ENCODE measurements around the gene FCGR3A.
"Not testable (repeated sequence)": the region's sequence is repeated elsewhere in the genome, so short reads cannot be mapped to it uniquely, and the experiment has no call there.

Gene FCGR3A

DNA sequence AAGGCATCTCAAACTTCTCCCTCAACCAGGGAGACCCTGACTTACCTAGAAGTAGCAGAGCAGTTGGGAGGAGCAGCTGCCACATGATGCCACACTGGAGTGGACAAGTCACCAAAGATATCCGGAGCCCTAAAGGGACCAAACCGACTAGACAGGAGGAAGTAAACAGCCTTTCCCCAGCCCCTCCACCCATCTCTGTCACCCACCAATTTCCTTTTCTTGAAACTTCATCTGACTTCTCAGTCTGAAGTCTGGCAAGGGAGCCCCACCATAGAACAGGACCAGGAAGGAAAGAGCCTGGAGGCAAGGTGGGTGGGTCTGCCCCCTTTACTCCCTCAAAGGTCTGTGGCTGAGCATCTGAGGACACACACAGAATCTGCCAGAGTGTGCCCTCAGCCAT, at the start of gene FCGR3A:
FCGR3A (minus strand) TSS at position 167 of the 400 bp plus-strand sequence; CDS start at position 85, 82 bp downstream.
- DNase-seq (ENCODE audit: low read depth in 2 of 2): no peak

DNA sequence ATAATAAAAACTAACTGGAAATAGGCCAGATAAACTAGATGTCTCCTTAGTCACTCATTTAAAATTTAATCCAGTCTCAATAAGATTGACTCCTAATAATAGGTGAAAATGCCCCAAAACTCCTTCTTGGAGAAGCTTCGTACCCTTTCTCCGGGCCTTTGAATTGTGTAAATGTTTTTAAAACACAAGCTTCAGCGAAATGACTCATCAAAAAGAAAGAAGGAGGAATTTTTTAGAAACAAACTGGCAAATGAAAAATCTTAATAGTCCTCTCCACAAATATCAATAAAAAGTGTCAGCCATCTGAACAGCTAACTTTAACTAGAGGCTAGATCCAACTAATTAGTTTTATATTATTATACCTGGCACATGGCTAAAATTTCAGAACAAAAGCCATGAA, 47.5 kb upstream of the FCGR3A start:
- not testable (repeated sequence) for DNase-seq (ENCODE audit: low read depth in 2 of 2)

DNA sequence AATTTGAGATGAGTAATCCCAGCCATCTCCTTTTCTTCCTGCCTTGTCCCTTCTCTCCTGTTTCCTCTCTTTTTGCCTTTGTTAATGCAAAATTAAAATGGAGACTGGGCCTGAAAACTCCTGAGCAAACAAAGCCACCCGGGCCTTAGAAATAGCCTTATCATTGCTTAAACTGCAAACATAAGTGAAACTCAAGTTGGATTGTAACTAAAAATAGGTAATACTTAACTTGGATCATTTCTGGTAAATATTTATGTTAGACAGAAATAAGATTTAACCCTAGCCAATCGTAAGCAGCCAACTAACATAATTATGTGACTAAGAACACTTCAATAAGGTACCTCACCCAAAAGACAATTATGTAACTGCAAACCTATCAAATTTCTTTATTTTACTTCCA, 46.0 kb upstream of the FCGR3A start:
- not testable (repeated sequence) for DNase-seq (ENCODE audit: low read depth in 2 of 2)

DNA sequence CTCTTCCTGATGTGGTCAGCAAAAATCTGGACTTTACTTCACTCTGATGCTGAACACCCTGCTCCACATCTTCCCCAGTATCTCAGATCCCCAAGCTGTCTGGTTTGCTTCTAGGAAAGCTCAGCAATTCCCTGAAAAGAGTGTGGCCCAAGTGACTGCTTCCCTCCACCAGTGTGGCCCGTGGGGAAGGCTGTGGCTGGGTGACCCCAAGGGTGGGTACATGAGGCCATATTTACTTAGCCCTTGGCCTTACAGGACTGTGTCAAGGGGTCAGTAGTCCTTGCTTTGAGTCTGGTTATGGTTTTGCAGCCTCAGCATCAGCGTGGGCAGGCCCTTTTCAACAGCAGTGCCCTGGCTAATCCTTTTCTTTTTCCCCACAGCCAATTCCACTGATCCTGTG, 45.6 kb upstream of the FCGR3A start:
- DNase-seq (ENCODE audit: low read depth in 2 of 2): not testable (repeated sequence)

DNA sequence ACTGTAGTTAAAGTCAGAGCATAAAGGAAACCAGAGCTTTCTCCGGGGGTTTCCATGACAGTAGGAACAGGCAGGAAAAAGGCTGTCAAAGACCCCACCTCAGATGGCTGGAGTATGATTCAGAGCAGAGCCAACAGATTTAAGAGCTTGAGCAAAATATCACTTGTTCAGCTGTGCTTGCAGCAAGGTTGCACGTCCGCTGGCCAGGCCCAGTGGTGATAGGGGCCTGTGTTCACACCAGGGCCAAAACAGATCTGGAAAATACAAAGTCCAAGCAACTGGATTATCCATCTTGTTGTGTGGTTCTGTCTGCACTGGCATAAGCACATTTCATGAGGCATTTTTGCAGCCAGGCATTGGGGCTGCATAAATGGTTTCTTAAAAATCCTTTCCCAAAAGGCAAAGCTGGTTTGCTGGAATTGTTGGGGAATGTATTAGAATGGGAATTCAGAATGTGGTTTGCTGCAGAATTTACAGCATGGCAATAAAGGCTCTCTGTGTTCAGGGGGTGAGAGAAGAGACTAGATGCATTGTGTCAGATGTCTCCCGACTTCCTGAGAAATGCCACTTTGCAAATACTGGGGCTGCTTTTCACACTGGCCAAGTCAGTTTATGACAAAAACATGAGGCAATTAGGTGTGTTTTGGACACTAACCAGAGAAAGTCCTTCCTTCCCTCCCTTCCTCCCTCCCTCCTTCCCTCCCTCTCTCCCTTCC, 44.8 kb upstream of the FCGR3A start:
- DNase-seq (ENCODE audit: low read depth in 2 of 2): not testable (repeated sequence)

DNA sequence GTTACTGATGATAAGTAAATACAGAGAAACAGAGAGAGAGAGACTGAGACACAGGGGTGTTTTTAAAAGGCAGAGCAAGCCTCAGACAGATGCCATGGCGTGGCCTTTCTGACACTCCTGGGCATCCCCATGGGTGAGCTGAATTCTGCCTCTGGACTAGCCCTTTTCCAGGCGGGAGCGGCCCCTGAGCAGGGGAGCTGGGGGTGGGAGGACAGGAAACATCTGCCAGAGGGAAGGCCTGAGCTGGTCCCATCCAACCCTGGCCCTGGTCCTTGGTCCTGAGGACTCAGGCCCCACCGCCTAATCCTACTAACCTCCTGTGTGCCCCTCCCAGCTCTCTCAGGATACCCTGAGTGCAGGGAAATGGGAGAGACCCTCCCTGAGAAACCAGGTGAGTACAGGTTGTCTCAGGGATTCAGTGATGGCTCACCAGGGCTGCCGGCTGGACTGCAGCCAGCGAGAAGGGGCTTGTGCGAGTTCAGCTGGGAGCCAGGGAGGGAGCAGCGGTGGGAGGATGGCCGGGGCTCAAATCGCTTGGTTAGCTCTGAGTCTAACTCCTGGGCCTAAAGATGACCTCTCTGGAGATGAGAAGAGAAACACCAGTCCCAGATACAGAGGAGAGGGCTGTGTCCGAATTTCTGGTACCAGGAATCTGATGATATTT, 43.6 kb upstream of the FCGR3A start:
- not testable (repeated sequence) for DNase-seq (ENCODE audit: low read depth in 2 of 2)

DNA sequence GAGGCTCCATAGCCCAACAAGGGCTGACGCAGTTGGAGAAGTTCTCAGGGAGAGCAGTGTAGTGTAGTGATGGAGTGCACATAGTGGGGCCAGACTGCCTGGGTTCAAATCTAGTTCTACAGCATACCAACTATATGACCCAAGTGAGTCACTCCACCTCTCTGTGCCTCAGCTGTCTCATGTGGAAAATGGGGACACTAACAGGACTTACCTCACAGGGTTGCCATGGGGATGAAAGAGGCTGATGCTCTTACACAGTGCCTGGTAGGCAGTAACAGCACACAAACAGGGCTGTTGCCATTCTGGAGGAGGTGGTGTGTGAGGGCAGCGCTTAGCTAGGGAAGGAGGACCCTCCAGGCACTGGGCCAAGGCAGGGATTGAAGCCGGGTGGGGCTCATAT, 43.0 kb upstream of the FCGR3A start:
- not testable (repeated sequence) for DNase-seq (ENCODE audit: low read depth in 2 of 2)

DNA sequence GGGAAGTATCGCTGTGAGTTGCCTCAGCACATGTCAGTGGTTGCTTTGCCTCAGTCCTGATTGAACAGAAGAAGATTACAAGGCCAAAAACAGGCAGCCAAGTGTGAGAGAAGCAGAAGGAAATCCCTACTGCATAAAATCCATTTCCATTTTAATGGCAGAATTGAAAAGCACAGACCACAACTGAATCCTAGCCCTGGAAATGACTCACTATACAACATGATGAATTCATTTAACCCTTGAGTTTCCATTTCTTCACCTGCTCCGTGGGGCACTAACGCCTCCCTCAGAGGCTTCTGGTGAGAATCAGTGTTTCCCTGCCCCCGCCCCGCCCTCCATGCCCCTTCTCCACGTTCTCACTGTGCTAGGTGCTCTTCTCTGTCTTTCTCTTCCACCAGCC, 40.3 kb upstream of the FCGR3A start:
- DNase-seq (ENCODE audit: low read depth in 2 of 2): not testable (repeated sequence)

DNA sequence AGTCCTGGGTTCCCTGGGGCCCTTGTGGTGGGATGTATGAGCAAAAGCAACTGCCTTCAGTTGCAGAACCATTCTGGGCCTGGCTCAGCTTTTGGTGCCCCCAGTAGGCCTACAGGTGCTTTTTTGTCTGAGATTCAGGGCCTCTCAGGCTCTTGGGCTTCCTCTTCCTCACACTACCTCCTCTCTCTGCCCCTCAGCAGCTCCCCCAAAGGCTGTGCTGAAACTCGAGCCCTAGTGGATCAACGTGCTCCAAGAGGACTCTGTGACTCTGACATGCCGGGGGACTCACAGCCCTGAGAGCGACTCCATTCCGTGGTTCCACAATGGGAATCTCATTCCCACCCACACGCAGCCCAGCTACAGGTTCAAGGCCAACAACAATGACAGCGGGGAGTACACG, 39.7 kb upstream of the FCGR3A start:
- not testable (repeated sequence) for DNase-seq (ENCODE audit: low read depth in 2 of 2)

DNA sequence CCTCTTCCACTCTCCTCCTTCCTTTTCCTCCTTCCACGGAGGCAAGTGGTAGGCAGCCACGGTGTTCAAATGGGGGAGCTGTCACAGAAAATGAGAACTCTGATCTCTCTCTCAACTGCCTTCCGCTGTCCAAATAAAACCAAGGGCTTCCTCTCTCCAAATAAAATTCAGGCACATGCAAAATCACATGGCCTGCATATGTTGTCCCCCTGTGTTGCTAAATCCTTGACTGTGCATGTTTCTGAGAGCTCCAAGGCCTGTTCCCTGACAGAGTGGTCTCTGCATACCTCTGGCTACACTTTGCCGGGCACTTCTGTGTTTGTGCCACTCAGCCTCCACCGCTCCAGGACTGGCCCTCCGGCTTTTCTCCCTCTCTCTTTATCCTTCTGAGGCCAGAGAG, 39.0 kb upstream of the FCGR3A start:
- DNase-seq (ENCODE audit: low read depth in 2 of 2): not testable (repeated sequence)

DNA sequence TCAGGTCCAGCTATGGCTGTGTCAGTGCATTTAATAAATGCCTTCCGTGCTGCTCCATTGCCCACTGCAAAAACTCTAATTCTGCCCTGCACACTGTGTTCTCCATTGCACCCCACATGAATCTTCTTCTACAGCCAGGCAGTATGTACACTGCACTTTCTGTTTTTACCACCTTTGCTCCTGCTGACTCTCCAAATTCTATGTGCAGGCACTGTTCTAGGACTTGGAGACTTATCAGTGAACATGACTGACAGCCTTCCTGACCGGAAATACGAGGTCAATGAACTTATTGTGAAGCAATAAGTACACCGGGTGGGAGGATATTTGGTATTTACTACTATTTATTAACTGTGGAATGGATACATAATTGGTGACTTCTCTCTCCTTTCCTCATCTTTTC, 33.3 kb upstream of the FCGR3A start:
- DNase-seq (ENCODE audit: low read depth in 2 of 2): not testable (repeated sequence)

DNA sequence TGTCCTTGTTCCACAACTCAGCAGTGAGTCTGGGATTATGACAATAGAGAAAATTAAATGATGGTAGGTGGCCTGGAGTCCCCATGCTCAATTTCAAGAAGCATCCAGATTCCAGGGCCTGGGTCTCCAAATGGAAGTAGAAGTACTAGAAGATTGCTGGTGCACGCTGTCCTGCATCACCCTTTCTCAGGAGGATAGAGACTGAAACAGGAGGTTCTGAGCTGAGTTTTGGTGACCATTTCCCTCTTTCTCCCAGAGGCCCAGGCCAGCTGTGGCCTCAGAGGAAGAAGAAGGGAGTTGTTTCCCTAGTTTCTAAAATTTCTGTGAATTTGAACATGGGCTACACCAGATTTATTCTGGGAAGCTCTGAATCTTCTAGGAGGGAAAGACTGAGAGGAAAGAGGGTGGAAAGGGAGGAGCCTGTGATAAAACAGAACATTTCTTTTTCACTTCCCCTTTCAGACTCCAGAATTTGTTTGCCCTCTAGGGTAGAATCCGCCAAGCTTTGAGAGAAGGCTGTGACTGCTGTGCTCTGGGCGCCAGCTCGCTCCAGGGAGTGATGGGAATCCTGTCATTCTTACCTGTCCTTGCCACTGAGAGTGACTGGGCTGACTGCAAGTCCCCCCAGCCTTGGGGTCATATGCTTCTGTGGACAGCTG, 31.4 kb upstream of the FCGR3A start:
- not testable (repeated sequence) for DNase-seq (ENCODE audit: low read depth in 2 of 2)

DNA sequence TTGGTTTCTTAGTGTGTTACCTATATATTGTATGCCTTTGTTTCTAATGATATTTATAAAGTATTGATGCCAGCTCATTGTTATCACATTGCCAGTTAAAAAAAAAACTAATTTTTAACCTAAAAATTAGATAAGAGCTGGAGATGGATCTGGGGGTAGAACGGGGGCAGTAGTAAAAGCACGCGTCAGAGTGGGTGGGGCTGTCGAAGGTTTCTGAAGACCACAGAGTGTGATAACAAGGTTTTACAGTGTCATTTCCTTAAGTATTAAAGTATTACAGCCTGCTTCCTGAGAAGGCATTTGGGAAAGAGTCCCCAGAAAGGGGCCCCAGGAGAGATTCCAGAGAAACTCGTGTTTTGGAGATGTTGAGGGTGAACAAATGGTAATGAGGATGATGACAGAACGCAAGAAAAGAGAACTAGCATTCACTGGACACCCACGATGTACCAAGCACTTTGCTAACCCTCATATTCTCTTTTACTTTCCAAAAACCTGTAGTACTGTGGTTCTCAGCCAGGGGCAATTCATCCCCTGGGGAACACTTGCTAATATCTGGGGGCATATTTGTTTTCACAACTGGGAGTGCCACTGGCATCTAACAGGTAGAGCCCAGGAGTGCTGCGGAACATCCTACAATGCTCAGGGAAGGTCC, 30.4 kb upstream of the FCGR3A start:
- not testable (repeated sequence) for DNase-seq (ENCODE audit: low read depth in 2 of 2)

DNA sequence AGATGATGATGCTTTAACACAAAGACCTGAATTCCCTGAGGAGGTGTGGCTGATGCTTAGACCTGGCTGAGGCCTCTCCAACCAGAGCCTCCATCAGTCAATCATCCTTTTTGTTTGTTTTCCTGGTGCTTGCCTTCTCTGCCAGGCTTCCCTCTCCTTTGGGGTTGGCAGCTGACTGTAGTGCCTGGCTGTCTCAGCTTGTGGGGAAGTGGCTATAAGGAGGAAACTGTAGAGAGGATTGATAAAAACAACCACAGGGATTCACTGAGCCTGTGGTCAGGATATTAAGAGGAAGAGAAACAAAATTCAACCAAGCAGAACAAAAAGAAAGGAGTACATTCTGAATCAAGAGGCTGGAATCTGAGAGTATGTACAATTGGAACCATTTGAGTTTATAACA, 27.1 kb upstream of the FCGR3A start:
- DNase-seq (ENCODE audit: low read depth in 2 of 2): not testable (repeated sequence)

DNA sequence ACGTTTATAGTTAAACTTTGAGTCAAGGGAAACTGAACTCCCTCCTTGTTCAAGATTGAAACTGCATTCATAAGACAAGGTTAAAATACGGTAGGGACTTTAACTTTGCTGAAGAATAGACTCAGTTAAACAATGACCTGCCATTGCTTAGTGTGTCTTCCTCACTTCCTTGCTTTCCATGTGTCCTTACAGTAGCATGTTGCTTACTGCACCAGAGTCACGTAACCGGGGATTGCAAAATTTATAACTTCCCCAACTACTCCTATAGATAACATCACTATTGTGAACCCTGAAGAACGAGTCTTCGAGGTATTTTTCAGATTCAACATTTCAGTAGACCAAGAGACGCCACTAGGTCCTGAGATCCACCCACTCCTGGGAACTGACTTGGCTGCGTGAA, 22.1 kb upstream of the FCGR3A start:
- not testable (repeated sequence) for DNase-seq (ENCODE audit: low read depth in 2 of 2)

DNA sequence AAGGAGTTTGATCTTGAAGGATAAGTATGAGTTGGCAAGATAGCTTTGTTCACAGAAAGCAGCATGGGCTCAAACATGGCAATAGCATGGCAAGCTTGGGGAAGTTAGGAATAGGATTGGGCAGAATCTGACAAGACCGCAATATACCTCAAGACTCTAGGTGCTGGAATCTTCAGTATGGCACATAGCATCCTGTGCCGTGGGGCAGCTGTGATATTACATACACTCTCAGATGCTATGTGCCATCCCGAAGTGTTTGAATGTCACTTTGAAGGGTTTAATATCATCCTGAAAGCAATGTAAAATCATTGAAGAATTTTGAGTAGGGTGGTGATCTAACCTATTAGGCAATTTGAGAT, 17.0 kb upstream of the FCGR3A start:
- not testable (repeated sequence) for DNase-seq (ENCODE audit: low read depth in 2 of 2)

DNA sequence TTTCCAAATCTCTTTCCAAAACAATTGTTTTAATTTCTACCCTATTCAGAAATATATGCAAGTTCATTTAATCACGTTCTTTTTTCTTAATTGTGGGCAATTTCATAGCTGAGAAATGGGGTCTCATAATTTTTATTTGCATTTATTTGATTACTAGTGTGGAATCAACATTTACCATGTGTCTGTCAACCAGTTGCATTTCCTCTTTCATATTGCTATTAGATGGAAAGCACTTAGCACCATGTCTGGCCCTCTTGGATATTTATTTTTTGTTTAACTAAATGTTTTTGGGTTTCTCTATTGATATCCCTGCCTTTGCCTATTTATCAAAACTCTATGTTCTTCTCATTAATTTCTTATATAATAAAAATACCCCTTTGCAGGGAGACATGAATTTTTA, 13.9 kb upstream of the FCGR3A start:
- DNase-seq (ENCODE audit: low read depth in 2 of 2): not testable (repeated sequence)

DNA sequence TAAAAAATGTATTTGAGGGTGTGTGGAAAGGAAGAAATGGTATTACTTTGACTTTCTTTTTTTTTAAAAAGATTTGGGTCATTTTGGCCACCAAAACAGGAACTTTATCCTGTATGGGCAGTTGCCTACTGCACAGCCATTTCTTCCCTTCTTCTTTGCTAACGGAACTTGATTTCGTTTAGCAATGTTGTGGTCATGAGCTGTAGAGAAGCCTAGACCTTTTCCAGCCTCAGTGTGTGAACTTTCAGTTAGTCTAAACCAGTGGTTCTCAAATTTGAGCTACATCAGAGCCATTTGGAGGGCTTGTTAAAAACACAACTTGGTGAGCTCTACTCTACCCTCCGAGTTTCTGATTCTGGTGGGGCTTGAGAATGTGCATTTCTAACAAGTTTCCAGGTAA, 12.8 kb upstream of the FCGR3A start:
- DNase-seq (ENCODE audit: low read depth in 2 of 2): not testable (repeated sequence)

DNA sequence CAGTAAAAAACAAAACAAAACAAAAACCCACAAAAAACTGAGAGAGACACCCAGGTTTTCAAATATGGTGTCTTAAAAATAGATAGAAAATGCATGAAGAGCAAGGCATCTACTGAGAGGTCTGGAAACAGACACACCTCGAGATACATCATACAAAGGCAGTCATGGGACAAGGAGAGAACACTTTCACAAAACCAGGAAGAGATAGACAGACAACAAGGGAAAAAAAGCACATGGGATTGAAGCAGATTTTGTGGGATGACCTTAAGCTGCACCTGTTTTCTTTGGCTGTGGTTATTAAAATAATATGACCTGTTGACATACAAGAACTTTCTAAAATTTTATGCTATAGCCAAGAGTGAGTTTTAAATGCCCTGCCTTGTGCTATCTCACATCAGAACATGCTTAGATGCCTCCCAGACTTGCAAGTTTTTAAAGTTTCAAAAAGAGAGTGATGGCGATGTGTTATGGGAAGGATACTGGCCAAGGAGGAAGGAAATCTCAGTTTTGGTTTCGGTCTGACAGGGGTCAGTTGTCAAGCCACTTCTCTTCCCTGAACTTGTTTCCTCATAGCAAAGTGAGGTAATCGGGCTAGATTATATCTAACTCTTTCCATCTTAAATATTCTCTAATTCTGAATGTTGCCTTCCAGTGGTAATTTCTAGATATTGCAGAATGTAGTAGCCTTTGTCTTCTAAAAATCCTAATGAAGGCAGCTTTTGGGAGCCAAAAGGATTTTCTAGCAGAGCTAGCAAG, 11.5 kb upstream of the FCGR3A start:
- DNase-seq (ENCODE audit: low read depth in 2 of 2): not testable (repeated sequence)

DNA sequence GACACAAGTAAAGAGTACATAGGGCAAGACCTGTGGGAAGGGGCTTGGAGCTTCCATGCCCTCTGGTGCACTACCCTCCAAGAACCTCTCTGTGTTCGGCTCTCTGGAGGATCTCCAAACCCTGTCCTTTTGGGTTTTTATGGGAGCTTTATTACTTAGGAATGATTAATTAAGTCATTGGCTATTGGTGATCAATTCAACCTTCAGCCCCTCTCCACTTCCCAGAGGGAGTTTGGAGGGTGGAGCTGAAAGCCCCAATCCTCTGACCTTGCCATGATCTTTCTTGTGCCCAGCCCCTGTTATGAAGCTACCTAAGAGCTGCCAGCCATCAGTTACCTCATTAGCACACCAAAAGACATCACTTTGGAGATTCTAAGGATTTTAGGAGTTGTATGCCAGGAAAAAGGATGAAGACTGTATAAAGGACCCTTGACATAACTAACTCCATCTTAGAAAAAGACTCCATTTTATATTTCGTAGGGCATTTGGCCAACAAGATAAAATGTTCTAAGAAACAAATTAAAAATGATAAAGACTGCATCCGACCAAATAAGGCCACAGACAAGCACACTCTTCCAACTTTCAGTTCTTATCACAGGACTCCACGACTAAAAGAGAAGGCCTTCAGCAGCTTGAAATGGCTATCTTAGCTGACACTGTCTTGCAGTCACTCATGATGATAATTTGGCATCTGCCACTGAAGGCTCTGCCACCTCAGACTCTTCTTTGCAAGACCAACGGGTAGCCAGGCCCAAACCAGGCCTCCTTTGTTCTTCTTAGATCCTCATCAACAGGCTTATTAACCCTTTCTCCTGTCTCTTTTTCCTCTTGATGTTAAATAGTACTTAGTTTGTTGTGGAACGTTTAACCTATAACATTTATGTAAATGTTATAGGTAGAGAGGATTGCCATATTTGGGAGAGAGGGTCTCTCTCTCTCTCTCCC, 8.2 kb upstream of the FCGR3A start:
- not testable (repeated sequence) for DNase-seq (ENCODE audit: low read depth in 2 of 2)

All from stimulated activated CD4-positive, alpha-beta T cell treated with anti-CD3 and anti-CD28 coated beads, Interleukin-12 subunit alpha, Interleukin-12 subunit beta, amount 100 ng/mL, for 24 hours (primary cell).